Measurements from ENCODE around the gene PGAP6. TPM values are rescaled to one million over a fixed set of nuclear protein-coding genes. Genes with fewer than 3 reads are reported as not detected.

Gene PGAP6
- total RNA-seq, 2 experiments from 2014 or later = 59.7 to 63.7 TPM

DNA sequence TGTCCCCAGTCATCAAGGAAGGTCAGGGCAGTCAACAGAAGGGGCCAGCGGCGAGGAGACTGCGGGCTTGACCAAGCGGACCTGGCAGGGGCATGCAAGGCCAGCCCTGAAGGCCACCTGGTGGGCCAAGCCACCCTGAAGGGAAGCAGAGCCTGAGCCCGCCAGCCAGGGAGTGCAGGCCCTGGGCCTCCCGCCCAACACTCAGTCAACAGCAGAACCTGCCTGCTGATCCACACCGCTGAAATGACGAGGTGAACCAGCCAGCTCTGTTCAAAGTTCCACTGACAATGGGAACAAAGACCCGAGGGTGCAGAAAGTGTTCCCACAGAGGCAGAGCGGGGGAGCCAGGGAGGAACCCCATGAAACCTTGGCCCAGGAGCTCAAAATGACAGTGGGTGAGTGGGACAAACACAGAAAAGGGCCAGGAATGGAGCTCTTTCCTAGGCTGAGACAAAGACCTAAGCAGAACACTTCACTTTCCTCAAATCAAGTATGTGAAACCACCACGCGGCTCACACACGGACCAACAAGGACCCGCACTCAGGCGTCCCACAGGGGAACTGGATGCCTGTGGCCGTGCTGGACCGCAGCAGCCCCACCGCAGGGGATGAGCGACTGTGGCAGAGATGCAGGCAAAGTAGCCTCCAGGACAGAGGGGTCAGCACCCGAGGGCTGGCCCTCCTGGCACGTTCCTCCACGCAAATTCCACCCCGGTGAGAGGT lies 41.2 kb downstream of the PGAP6 start:
- Mint-ChIP-seq H3K36me3 (ENCODE audit: low read depth) (peaks cover 47% of the 10 kb centered on the region), H3K9me3 (no peaks in the 10 kb centered on the region), H3K27ac (peak overlapping the region; percentile 47), H3K4me3 (peak overlapping the region; percentile 81), H3K27me3 (no peaks in the 10 kb centered on the region), H3K4me1 (ENCODE audit: low read depth) (peaks cover 56% of the 10 kb centered on the region)
- Histone ChIP-seq H3K36me3 (ENCODE audit: insufficient read depth, low read length) (peaks cover 30% of the 10 kb centered on the region), H3K4me3 (ENCODE audit: low read length) (no peak overlapping the region), H3K27ac (ENCODE audit: low read depth in 1 of 2, low read length in 2 of 2) (no peak overlapping the region), H3K4me1 (ENCODE audit: insufficient read depth, low read length) (peaks cover 76% of the 10 kb centered on the region), H3K9me3 (ENCODE audit: control insufficient read depth in 1 of 2, insufficient read depth in 1 of 2, low read length in 2 of 2) (no peaks in the 10 kb centered on the region), H3K27me3 (ENCODE audit: control insufficient read depth in 1 of 2, insufficient read depth in 2 of 2, low read length in 2 of 2) (no peaks in the 10 kb centered on the region)
- ChIA-PET POLR2A (interaction anchor here (0.7 to 0.9 kb wide), 2 partner anchors 9 to 105 kb away, joined by 3 read pairs; no protein-coding TSS in a partner anchor), CTCF (no interaction called here)
- DNase-seq (no peak), ATAC-seq (ENCODE audit: poor library complexity) (no peak)
- TF ChIP-seq, protein P1, sequence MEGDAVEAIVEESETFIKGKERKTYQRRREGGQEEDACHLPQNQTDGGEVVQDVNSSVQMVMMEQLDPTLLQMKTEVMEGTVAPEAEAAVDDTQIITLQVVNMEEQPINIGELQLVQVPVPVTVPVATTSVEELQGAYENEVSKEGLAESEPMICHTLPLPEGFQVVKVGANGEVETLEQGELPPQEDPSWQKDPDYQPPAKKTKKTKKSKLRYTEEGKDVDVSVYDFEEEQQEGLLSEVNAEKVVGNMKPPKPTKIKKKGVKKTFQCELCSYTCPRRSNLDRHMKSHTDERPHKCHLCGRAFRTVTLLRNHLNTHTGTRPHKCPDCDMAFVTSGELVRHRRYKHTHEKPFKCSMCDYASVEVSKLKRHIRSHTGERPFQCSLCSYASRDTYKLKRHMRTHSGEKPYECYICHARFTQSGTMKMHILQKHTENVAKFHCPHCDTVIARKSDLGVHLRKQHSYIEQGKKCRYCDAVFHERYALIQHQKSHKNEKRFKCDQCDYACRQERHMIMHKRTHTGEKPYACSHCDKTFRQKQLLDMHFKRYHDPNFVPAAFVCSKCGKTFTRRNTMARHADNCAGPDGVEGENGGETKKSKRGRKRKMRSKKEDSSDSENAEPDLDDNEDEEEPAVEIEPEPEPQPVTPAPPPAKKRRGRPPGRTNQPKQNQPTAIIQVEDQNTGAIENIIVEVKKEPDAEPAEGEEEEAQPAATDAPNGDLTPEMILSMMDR (IDR thresholded peaks at IDR 0.05) = no peak
- intact Hi-C loops (cut with DNase I, micrococcal nuclease) = no loop called here

DNA sequence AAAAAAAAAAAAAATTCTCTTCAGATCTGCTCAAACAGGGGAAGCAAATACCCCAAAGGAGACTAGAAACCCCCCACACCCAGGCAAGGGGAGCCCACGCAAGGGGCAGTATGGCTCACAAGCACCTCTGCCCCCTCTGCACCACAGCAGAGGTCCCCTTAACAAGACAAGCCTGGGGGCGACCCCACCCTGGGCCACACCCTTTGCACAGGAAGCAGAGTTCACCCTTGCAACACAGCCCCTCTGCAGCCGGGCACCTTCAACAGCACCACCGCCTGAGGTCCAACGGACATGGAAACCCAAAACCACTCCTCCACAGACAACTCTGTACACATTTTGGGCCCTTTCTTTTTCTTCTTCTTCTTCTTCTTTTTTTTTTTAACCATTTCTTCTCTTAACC lies 42.1 kb downstream of the PGAP6 start:
- Histone ChIP-seq H3K4me3 (ENCODE audit: low read length) (no peak overlapping the region), H3K27me3 (ENCODE audit: control insufficient read depth in 1 of 2, insufficient read depth in 2 of 2, low read length in 2 of 2) (no peaks in the 10 kb centered on the region), H3K9me3 (ENCODE audit: control insufficient read depth in 1 of 2, insufficient read depth in 1 of 2, low read length in 2 of 2) (no peaks in the 10 kb centered on the region), H3K36me3 (ENCODE audit: insufficient read depth, low read length) (peaks cover 24% of the 10 kb centered on the region), H3K4me1 (ENCODE audit: insufficient read depth, low read length) (peaks cover 74% of the 10 kb centered on the region), H3K27ac (ENCODE audit: low read depth in 1 of 2, low read length in 2 of 2) (no peak overlapping the region)
- DNase-seq (peak in 1 of 14 experiments; percentile 36), ATAC-seq (ENCODE audit: poor library complexity) (peak; percentile 66)
- TF ChIP-seq, protein P1 (IDR thresholded peaks at IDR 0.05) = no peak
- Mint-ChIP-seq H3K27me3 (no peaks in the 10 kb centered on the region), H3K4me3 (peak overlapping the region; percentile 81), H3K27ac (peak overlapping the region; percentile 71), H3K36me3 (ENCODE audit: low read depth) (peaks cover 39% of the 10 kb centered on the region), H3K4me1 (ENCODE audit: low read depth) (peaks cover 55% of the 10 kb centered on the region), H3K9me3 (no peaks in the 10 kb centered on the region)
- ChIA-PET CTCF (no interaction called here), POLR2A (no interaction called here)
- intact Hi-C loops (cut with DNase I, micrococcal nuclease) = no loop called here

DNA sequence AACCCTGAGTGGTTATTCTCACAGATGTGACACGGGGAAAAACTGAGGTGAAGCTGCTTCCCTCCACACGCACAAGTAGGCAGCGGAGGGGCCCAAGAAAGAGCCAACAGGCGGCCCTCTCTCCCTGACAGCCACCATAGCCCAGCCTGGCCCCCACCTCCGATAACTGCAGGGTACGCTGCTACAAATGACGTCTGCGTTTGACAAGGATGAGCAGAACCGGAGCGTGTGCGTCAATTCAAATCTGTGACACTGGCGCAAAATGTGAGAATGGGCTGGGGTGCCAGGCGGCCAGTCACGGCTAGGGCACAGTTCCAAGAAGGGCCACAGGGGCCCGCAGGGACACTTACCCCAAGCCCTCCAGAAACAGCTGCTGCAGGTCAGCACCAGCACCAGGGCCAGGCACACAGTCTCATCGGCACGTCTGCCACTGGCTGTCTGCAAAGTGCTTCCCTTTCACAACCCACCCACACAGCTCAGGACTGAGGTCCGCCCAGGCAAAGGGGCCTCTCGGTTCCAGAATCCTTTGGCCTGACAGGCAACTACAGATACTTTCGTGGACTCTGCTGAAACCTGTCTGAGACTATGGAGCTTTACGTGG lies 43.7 kb downstream of the PGAP6 start:
- Mint-ChIP-seq H3K9me3 (no peaks in the 10 kb centered on the region), H3K4me1 (ENCODE audit: low read depth) (peaks cover 66% of the 10 kb centered on the region), H3K27ac (no peak overlapping the region), H3K36me3 (ENCODE audit: low read depth) (peaks cover 26% of the 10 kb centered on the region), H3K4me3 (no peak overlapping the region), H3K27me3 (no peaks in the 10 kb centered on the region)
- Histone ChIP-seq H3K36me3 (ENCODE audit: insufficient read depth, low read length) (peaks cover 14% of the 10 kb centered on the region), H3K27me3 (ENCODE audit: control insufficient read depth in 1 of 2, insufficient read depth in 2 of 2, low read length in 2 of 2) (no peaks in the 10 kb centered on the region), H3K27ac (ENCODE audit: low read depth in 1 of 2, low read length in 2 of 2) (no peak overlapping the region), H3K4me3 (ENCODE audit: low read length) (no peak overlapping the region), H3K4me1 (ENCODE audit: insufficient read depth, low read length) (peaks cover 77% of the 10 kb centered on the region), H3K9me3 (ENCODE audit: control insufficient read depth in 1 of 2, insufficient read depth in 1 of 2, low read length in 2 of 2) (no peaks in the 10 kb centered on the region)
- TF ChIP-seq, protein P1 (IDR thresholded peaks at IDR 0.05) = no peak
- ChIA-PET POLR2A (interaction anchor here (1.2 kb wide), 1 partner anchor 16 kb away, joined by 3 read pairs; no protein-coding TSS in a partner anchor), CTCF (no interaction called here)
- DNase-seq = no peak
- intact Hi-C loops (cut with DNase I, micrococcal nuclease) = no loop called here
- no peak for ATAC-seq (ENCODE audit: poor library complexity)

Data from CD4-positive, alpha-beta T cell (primary cell).